Activated CD4-positive, alpha-beta T cell treated with anti-CD3 and anti-CD28 coated beads for 36 hours (primary cell): ENCODE measurements around the gene CARD10. TPM values are rescaled to one million over a fixed set of nuclear protein-coding genes. Genes with fewer than 3 reads are reported as not detected.
"Not testable (repeated sequence)": the region's sequence is repeated elsewhere in the genome, so short reads cannot be mapped to it uniquely, and the experiment has no call there.

ENCODE experiments used
- ATAC-seq: fragments of 200-7000 bp; cut with Tn5 transposase; one replicate; pipeline ENCODE4 v1.10.0; 2021; ENCODE audit warnings: mild to moderate bottlenecking, moderate library complexity
- CTCF ChIA-PET: fragments of 350-600 bp; sonication (Branson Sonifier 250); formaldehyde crosslinking; loops from one replicate; lab custom pipeline; 2021; ENCODE audit warnings: antibody characterized with exemption; lab: Charles Lee
- POLR2A ChIA-PET: fragments of 350-600 bp; sonication (Branson Sonifier 250); formaldehyde crosslinking; loops from one replicate; lab custom pipeline; 2021; ENCODE audit warnings: antibody characterized with exemption, inconsistent platforms; lab: Charles Lee
- DNase-seq: peaks from one replicate; pipeline ENCODE4 v3.0.0-alpha.2; 2020
- H3K27ac Mint-ChIP-seq: one replicate; pipeline ENCODE4 v1.8.0; 2021; ENCODE audit warnings: mixed read lengths
- H3K27me3 Mint-ChIP-seq: one replicate; pipeline ENCODE4 v1.8.0; 2021; ENCODE audit warnings: mixed read lengths
- H3K36me3 Mint-ChIP-seq: one replicate; pipeline ENCODE4 v1.8.0; 2021; ENCODE audit warnings: low read depth, mixed read lengths
- H3K4me1 Mint-ChIP-seq: one replicate; pipeline ENCODE4 v1.8.0; 2021; ENCODE audit warnings: mixed read lengths
- H3K4me3 Mint-ChIP-seq: one replicate; pipeline ENCODE4 v1.8.0; 2021; ENCODE audit warnings: mild to moderate bottlenecking, moderate library complexity, mixed read lengths
- H3K9me3 Mint-ChIP-seq: one replicate; pipeline ENCODE4 v1.8.0; 2021; ENCODE audit warnings: low read depth, mixed read lengths
- intact Hi-C, 2 experiments: fragments of 100-400 bp; cut with DNase I in 1 of 2; cut with micrococcal nuclease in 1 of 2; formaldehyde crosslinking; loops; one replicate each; pipeline versions ENCODE4 v1.14.2 to v1.15.1; 2022 to 2024; cut with DNase I, micrococcal nuclease
- total RNA-seq, 2 experiments: library from RNA; stranded (reverse); gene quantifications; one replicate each; pipeline ENCODE4 v1.2.3, GENCODE V29; 2021

Gene CARD10
- total RNA-seq, 2 experiments from 2014 or later: not detected

- no peak overlapping the region for H3K27ac Mint-ChIP-seq
- H3K4me1 Mint-ChIP-seq: no peaks in the 10 kb centered on the region
- POLR2A ChIA-PET: no interaction called here
- DNase-seq (peak; percentile 67), ATAC-seq (no peak)
- CTCF ChIA-PET: interaction anchor here (0.6 to 2.6 kb wide), 16 partner anchors 9 to 697 kb away, joined by 3 to 16 read pairs (median 4); no protein-coding TSS in a partner anchor
- intact Hi-C loops: loop anchor here (1.0 kb wide), 1 partner anchor 26 kb away; no protein-coding TSS in a partner anchor
- no peak overlapping the region for H3K4me3 Mint-ChIP-seq
- H3K9me3 Mint-ChIP-seq: no peaks in the 10 kb centered on the region
- H3K36me3 Mint-ChIP-seq: peaks cover 57% of the 10 kb centered on the region
- no peaks in the 10 kb centered on the region for H3K27me3 Mint-ChIP-seq
These were observed 46.7 kb downstream of the CARD10 start for GRCh38 chr22:37472418-37473006.

DNA sequence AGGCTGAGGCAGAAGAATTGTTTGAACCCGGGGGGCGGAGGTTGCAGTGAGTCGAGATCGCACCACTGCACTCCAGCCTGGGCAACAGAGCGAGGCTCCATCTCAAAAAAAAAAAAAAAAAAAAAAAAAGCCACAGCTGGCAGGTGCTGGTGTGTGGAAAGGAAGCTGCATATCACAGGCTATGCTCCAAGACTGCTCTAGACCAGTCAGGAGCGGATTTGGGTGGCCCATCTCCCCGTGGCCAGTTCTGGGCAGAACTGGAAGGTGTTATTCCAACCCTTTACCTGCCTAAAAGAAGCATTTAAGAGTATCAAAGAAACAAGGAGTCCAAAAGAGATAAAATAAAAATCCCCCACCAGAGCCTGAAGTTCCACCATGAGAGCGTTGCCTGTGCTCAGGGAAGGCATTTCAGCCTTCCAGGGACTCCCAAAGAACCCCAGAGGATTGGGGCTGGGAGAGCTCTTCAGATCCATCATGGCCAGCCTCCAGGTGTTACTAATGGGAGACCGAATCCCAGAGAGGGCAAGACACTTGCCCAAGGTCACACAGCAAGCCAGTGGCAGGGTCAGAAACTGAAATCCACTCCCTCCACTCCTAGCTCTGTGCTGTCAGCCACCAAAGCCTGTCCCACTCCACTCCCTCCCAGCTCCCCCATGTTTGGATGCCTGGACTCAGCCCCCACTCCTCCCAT, 47.3 kb downstream of the CARD10 start:
- H3K4me1 Mint-ChIP-seq: no peaks in the 10 kb centered on the region
- H3K27ac Mint-ChIP-seq: no peak overlapping the region
- ATAC-seq (no peak), DNase-seq (no peak)
- ChIA-PET POLR2A (no interaction called here), CTCF (interaction anchor here (0.6 to 2.6 kb wide), 18 partner anchors 9 to 696 kb away, joined by 3 to 16 read pairs (median 4); no protein-coding TSS in a partner anchor)
- H3K9me3 Mint-ChIP-seq: no peaks in the 10 kb centered on the region
- peaks cover 51% of the 10 kb centered on the region for H3K36me3 Mint-ChIP-seq
- intact Hi-C loops: loop anchor here (1.0 kb wide), 1 partner anchor 26 kb away; no protein-coding TSS in a partner anchor
- H3K4me3 Mint-ChIP-seq: no peak overlapping the region
- H3K27me3 Mint-ChIP-seq: no peaks in the 10 kb centered on the region

DNA sequence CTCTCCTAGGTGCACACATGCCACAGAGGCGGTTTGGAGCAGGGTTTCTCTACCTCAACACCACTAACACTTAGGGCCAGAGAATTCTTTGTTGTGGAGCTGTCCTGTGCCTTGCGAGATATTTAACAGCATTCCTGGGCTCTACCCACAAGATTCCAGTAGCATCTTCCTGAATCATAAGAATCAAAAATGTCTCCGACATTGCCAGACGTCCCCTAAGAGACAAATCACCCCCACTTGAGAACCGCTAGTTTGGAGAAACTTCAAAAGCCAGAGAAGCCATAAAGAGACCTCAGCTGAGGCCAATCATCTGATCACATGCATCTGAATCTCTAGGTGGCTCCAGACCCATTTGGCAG, 49.1 kb downstream of the CARD10 start:
- Mint-ChIP-seq H3K4me1 (no peaks in the 10 kb centered on the region), H3K27ac (no peak overlapping the region), H3K4me3 (no peak overlapping the region), H3K36me3 (peaks cover 53% of the 10 kb centered on the region), H3K27me3 (no peaks in the 10 kb centered on the region), H3K9me3 (no peaks in the 10 kb centered on the region)
- CTCF ChIA-PET: interaction anchor here (0.7 to 0.8 kb wide), 3 partner anchors 40 to 127 kb away, joined by 3 read pairs; no protein-coding TSS in a partner anchor
- DNase-seq: no peak
- intact Hi-C loops: no loop called here
- no peak for ATAC-seq
- POLR2A ChIA-PET: interaction anchor here (0.5 kb wide), 1 partner anchor 9 kb away, joined by 6 read pairs; no protein-coding TSS in a partner anchor

GRCh38 chr22:37469416-37470086, 49.7 kb downstream of the CARD10 start:
- H3K9me3 Mint-ChIP-seq: no peaks in the 10 kb centered on the region
- DNase-seq (no peak), ATAC-seq (no peak)
- H3K27me3 Mint-ChIP-seq: no peaks in the 10 kb centered on the region
- H3K4me3 Mint-ChIP-seq: no peak overlapping the region
- CTCF ChIA-PET: interaction anchor here (0.7 to 0.8 kb wide), 2 partner anchors 70 to 127 kb away, joined by 3 read pairs; no protein-coding TSS in a partner anchor
- H3K4me1 Mint-ChIP-seq: peaks cover 1% of the 10 kb centered on the region
- peaks cover 49% of the 10 kb centered on the region for H3K36me3 Mint-ChIP-seq
- POLR2A ChIA-PET: no interaction called here
- H3K27ac Mint-ChIP-seq: no peak overlapping the region
- intact Hi-C loops: no loop called here

DNA sequence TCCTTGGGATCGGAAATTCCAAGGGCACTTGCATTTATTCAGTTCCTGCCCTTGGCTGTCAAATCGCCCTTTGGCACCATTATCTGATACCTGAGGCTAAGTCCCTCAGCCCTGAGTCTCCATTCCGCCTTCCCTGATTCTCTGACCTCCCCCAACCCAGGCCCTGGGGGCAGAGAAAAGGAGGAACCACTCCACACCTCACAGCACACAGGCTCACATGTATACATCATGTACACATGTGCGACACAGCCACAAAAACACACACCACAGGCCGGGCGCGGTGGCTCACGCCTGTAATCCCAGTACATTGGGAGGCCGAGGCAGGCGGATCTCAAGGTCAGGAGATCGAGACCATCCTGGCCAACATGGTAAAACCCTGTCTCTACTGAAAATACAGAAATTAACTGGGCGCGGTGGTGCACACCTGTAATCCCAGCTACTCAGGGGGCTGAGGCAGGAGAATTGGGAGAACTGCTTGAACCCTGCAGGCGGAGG, 51.0 kb downstream of the CARD10 start:
- H3K4me3 Mint-ChIP-seq, ATAC-seq, POLR2A ChIA-PET, CTCF ChIA-PET, intact Hi-C loops, H3K27me3 Mint-ChIP-seq, DNase-seq, H3K9me3 Mint-ChIP-seq, H3K4me1 Mint-ChIP-seq: not testable (repeated sequence)
- Mint-ChIP-seq H3K27ac (peak overlapping the region; percentile 32), H3K36me3 (peaks cover 44% of the 10 kb centered on the region)

GRCh38 chr22:37467391-37467955, 51.7 kb downstream of the CARD10 start:
- no peaks in the 10 kb centered on the region for H3K27me3 Mint-ChIP-seq
- H3K4me3 Mint-ChIP-seq: no peak overlapping the region
- no peaks in the 10 kb centered on the region for H3K9me3 Mint-ChIP-seq
- intact Hi-C loops: no loop called here
- DNase-seq: no peak
- ChIA-PET POLR2A (no interaction called here), CTCF (interaction anchor here (0.6 kb wide), 1 partner anchor 39 kb away, joined by 3 read pairs; no protein-coding TSS in a partner anchor)
- ATAC-seq: no peak
- H3K4me1 Mint-ChIP-seq: peaks cover 4% of the 10 kb centered on the region
- no peak overlapping the region for H3K27ac Mint-ChIP-seq
- peaks cover 39% of the 10 kb centered on the region for H3K36me3 Mint-ChIP-seq

DNA sequence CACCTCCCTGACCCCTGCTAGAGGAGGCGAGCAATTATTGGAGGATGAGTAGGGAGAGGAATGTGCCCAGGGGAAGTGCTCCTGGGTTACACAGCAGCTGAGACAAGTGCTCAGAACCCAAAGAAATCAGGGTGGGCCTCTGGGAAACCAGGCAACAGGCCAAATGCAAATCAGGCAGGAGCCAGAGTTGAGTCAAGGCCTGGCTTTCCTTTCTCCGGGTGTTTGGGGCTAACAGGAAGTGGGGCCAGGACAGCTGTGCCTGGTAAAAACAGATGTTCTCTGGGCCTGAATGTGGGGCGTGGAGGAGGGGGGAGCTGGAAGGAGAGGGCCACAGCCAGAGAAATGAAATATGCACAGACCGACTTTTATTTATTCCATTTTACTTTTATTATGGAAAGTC, 55.0 kb downstream of the CARD10 start:
- H3K36me3 Mint-ChIP-seq: peaks cover 21% of the 10 kb centered on the region
- ChIA-PET POLR2A (no interaction called here), CTCF (no interaction called here)
- H3K9me3 Mint-ChIP-seq: no peaks in the 10 kb centered on the region
- H3K27me3 Mint-ChIP-seq: no peaks in the 10 kb centered on the region
- H3K27ac Mint-ChIP-seq: no peak overlapping the region
- no peak for DNase-seq
- intact Hi-C loops: no loop called here
- ATAC-seq: no peak
- peaks cover 4% of the 10 kb centered on the region for H3K4me1 Mint-ChIP-seq
- H3K4me3 Mint-ChIP-seq: no peak overlapping the region

DNA sequence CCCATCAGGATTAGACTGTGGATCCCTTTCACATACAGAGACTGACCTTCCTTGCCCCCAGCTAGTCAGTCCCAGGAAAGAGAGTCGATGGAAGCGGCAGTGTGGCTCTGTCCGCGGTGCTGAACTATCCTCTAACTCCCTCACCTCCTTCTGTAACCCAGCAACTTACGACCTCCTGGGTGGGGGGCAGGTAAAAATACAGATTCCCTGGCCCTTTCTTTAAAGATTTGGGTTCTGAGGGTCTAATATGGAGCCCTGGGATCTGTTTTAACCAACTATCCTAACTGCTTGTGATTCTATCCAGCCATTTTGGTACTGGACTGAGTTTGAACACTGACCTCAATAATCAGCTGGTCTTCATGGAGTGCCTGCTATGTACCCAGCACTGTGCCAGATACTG, 56.2 kb downstream of the CARD10 start:
- Mint-ChIP-seq H3K27me3 (no peaks in the 10 kb centered on the region), H3K36me3 (peaks cover 13% of the 10 kb centered on the region), H3K27ac (no peak overlapping the region), H3K4me1 (peaks cover 4% of the 10 kb centered on the region), H3K4me3 (no peak overlapping the region), H3K9me3 (no peaks in the 10 kb centered on the region)
- intact Hi-C loops: no loop called here
- ATAC-seq (no peak), DNase-seq (peak; percentile 34)
- ChIA-PET CTCF (no interaction called here), POLR2A (no interaction called here)

GRCh38 chr22:37462436-37462835, 56.8 kb downstream of the CARD10 start:
- Mint-ChIP-seq H3K27me3 (no peaks in the 10 kb centered on the region), H3K27ac (no peak overlapping the region), H3K36me3 (peaks cover 10% of the 10 kb centered on the region), H3K4me3 (no peak overlapping the region), H3K9me3 (no peaks in the 10 kb centered on the region), H3K4me1 (peaks cover 4% of the 10 kb centered on the region)
- ChIA-PET POLR2A (no interaction called here), CTCF (no interaction called here)
- ATAC-seq (no peak), DNase-seq (no peak)
- intact Hi-C loops: no loop called here

DNA sequence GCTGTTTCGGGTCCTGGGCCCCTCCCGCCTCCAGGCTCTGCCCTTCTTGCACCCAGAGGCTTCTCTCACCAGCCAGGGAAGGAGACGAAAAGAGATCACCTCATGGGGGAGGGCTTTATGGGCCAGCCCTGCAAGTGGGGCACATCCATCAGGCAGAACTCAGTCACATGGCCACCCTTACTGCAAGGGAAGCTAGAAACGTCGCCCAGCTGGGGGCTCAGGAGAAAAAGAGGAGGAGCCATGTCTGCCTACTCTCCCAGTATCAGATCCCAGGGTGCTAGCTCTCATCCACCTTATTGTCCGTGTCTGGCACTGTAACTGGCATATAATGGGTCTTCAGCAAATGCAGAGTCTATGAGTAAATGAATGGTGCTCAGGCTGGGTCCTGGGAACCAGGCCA, 57.3 kb downstream of the CARD10 start:
- H3K4me1 Mint-ChIP-seq: peaks cover 4% of the 10 kb centered on the region

DNA sequence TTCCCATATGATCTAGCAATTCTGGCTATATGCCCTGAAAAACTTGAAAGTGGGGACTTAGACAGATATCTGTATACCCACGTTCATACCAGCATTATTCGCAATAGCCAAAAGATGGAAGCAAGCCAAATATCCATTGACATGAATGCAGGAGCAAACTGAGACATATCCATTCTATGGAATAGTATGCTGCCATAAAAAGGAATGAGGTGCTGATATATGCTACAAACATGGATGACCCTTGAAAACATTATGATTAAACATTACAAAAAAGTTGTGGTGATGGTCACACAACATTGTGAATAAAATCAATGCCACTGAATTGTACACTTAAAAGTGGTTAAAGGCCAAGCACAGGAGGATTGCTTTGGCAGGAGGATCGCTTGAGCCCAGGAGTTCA, 58.5 kb downstream of the CARD10 start:
- Mint-ChIP-seq H3K4me1 (peaks cover 4% of the 10 kb centered on the region), H3K9me3 (no peaks in the 10 kb centered on the region), H3K27ac (no peak overlapping the region), H3K4me3 (no peak overlapping the region), H3K27me3 (no peaks in the 10 kb centered on the region), H3K36me3 (peaks cover 2% of the 10 kb centered on the region)
- no peak for ATAC-seq
- ChIA-PET POLR2A (interaction anchor here (0.6 to 0.7 kb wide), 2 partner anchors 10 to 157 kb away, joined by 3 to 6 read pairs; no protein-coding TSS in a partner anchor), CTCF (no interaction called here)
- intact Hi-C loops: no loop called here
- no peak for DNase-seq

More for the DNA sequence above, 57.3 kb downstream of the CARD10 start:
- no peak overlapping the region for H3K27ac Mint-ChIP-seq
- intact Hi-C loops: no loop called here
- H3K9me3 Mint-ChIP-seq: no peaks in the 10 kb centered on the region
- CTCF ChIA-PET: no interaction called here
- no peak overlapping the region for H3K4me3 Mint-ChIP-seq
- no peaks in the 10 kb centered on the region for H3K27me3 Mint-ChIP-seq
- DNase-seq: no peak
- POLR2A ChIA-PET: no interaction called here
- no peak for ATAC-seq
- H3K36me3 Mint-ChIP-seq: peaks cover 10% of the 10 kb centered on the region
